HG02759 (cell line): ENCODE results near the gene KCNA3.

Experiments used
- ATAC-seq: cut with Tn5 transposase; IDR thresholded peaks from one replicate; pipeline ENCODE4 v1.9.1; 2021; ENCODE audit warnings: mild to moderate bottlenecking, moderate library complexity; ENCODE audit not compliant: unreplicated experiment

Gene KCNA3

DNA sequence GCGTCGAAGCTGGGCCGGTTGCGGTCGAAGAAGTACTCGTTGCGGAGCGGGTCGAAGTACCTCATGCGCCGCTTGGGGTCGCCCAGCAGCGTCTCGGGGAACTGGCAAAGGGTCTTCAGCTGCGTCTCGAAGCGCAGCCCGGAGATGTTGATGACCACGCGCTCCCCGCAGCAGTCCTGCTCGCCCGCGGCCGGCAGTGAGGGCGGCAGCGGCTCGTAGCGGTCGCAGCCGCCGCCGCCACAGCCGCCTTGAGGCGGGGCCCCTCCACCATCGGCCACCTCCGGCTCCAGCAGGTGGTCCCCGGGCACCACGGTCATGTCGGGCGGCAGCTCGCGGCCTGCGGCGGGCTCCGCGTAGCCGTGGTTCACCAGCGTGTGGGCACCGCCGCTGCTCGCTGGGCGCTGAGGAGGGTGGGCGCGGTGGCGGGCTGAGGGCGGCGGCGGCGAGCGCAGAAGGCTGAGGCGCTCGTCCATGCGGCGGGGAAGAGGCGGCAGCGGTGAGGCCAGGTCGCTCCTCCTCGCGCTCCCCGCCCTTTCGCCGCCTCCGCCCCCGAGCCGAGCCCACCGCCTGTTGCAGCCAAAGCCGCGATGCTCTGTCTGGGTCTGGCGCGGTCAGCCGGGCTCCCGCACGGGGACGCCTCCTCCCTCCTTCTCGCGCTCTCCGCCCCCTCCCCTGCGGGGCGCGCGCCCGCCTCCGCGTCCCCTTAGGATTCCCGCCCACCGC, at the start of gene KCNA3:
TSS of gene KCNA3 (minus strand) at position 604 of the 723 bp plus-strand sequence. CDS start at position 473, 131 bp downstream.
- ATAC-seq = peak; percentile 39

GRCh38 chr1:110722807-110723206, 48.1 kb upstream of the KCNA3 start:
- no peak for ATAC-seq

DNA sequence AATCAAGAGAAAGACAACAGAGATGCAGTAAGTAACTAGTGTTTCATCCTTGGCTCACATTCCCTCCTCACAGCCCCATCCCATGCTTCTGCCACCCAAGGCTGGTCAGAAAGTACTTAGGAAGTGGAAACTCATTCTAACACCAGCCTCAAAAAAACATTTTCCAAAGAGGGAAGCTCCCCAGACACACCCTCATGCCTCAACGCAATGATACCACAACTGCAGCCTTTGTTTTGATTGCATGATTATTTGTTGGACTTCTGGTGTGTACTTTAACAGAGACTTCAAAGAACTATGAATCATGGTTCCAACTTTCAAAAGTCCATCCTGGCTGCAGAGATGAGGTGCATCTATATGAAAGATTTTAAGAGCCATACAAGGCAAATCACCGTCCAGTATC, 45.2 kb upstream of the KCNA3 start:
- ATAC-seq = no peak

GRCh38 chr1:110718452-110718851, 43.7 kb upstream of the KCNA3 start:
- no peak for ATAC-seq

GRCh38 chr1:110717179-110717578, 42.4 kb upstream of the KCNA3 start:
- ATAC-seq = no peak

DNA sequence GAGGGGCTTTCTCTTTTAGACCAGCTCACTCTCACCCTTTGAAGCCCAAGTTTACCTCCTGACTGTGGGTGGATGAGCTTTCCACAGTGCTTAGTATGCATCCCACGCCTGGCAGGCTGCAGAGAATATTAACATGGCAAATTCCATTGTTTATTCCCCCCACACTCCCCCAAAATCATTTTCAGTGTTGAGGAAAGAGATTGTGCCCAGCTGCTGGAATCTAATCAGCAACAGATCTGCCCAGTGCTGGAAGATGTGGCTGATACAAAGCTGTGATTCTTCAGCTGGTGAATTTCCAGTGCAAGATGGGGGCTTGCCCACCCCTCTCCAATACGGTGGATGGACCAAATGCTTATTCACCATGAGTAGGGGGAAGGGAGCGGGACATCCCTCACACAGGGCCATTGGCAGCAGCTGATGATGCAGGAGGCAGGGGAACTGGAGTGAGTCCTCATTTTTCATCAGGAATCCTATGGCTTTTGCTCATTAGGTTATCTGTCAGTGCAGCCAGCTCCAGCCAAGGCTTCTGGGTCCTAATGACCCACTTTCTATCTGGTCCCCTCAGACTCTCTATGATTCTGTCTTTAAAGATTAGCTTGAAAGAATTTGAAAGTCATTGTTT, 39.7 kb upstream of the KCNA3 start:
- no peak for ATAC-seq

- ATAC-seq = no peak
Measured at GRCh38 chr1:110713221-110713620, 38.5 kb upstream of the KCNA3 start.

GRCh38 chr1:110710314-110710713, 35.6 kb upstream of the KCNA3 start:
- no peak for ATAC-seq

DNA sequence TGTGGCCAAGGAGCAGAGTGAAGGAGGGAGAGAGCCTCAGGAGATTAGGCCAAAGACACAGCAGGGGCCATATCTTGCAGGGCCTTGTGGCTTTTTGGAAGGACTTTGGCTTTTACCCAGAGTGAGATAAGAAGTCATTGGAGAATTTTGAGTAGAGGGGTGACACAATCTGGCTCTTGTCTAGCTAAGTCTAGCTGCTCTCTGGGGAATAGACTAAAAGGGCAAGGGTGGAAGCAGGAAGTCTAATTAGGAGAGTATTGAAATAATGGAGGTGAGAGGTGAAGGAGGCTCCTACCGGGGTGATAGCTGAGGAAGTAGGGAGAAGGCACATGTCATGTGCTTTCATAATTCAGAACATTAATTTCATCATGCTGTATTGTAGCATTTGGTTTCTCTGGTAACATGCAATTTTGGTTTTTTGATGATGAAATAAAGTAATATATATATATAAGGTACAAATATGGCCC, 34.3 kb upstream of the KCNA3 start:
- ATAC-seq = no peak

DNA sequence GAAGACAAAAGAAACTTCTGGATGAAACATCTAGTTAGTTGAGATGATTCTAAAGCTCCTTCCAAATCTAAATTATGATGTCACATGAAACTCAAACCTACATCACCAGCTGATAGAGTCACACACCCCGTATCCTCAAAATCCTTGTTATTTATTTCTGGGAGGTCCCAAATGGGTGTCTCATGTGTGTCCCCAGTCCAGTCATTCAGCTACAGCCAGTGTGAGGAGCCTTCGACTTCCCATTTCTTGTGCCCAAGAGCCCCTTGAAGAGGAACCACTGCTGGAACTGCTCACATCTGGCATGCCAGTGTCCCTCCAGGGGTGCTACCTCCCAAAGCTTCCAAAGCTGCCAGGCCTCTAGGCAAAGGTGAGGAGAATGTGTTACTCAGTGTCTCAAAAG, 32.5 kb upstream of the KCNA3 start:
- no peak for ATAC-seq

GRCh38 chr1:110706621-110707020, 31.9 kb upstream of the KCNA3 start:
- ATAC-seq = no peak

GRCh38 chr1:110702260-110702659, 27.5 kb upstream of the KCNA3 start:
- no peak for ATAC-seq

DNA sequence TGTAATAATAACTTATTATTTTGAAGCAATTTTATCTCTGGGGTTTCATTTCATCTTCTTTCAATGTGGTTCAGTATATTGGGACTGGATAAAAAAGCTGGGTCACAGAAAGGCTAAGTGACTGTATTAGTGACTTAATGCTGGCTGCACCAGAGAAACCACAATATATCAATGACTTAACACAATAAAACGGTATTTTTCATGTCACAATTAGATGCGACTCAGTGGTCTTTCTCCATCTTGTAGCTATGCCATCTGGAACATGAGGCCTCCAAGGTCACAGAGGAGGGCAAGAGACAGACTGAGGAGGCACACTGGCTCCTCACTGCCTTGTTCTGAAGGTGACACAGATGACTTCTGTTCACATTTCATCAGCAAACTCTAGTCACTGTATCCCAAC, 26.0 kb upstream of the KCNA3 start:
- no peak for ATAC-seq

- no peak for ATAC-seq
Measured at GRCh38 chr1:110697606-110698005, 22.9 kb upstream of the KCNA3 start.

- ATAC-seq = no peak
Measured at GRCh38 chr1:110696818-110697217, 22.1 kb upstream of the KCNA3 start.

DNA sequence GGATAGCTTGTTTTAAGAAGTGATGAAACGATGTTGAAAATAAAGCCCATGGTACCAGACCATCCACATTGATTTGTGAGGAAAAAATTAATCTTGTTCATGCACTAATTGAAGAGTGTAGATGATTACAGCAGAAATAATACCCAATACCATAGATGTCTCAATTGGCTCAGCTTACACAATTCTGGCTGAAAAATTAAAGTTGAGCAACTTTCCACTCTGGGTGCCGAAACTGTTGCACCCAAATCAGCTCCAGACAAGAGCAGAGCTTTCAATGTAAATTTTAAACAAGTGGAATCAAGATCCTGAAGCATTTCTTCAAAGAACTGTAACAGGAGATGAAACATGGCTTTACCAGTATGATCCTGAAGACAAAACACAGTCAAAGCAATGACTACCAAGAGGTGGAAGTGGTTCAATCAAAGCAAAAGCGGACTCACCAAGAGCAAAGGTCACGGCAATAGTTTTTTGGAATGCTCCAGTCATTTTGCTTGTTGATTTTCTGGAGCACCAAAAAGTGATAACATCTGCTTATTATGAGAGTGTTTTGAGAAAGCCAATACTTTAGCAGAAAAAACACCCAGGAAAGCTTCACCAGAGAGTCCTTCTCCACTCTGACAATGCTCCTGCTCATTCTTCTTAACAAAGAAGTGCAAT, 16.1 kb upstream of the KCNA3 start:
- no peak for ATAC-seq

GRCh38 chr1:110689868-110690267, 15.1 kb upstream of the KCNA3 start:
- no peak for ATAC-seq

GRCh38 chr1:110688514-110688913, 13.8 kb upstream of the KCNA3 start:
- no peak for ATAC-seq

- ATAC-seq = no peak
Measured at GRCh38 chr1:110687250-110687649, 12.5 kb upstream of the KCNA3 start.

DNA sequence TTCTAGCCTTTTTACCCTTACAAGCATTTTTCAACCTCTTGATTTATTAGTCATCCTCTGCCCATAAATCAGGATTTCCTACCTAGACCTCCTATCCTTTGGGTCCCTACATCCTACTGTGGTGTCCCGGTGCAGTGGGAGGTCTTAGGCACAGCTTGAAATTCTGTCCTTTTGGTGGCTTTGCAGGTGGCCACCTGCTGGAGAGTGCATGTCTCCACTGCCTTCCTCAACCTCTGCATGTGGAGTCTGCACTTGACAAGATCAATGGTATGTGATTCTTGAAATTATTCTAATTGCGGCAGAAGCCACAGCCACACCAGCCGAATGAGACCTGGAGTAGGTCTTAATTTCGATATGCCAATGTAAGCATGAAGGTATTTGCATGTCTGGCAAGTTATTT, 11.4 kb upstream of the KCNA3 start:
- ATAC-seq = no peak

GRCh38 chr1:110684491-110684890, 9.8 kb upstream of the KCNA3 start:
- no peak for ATAC-seq

GRCh38 chr1:110682898-110683297, 8.2 kb upstream of the KCNA3 start:
- no peak for ATAC-seq
